Amniotic stem cell (primary cell): ENCODE data around the gene EHMT1.
"Not testable (repeated sequence)": the region's sequence is repeated elsewhere in the genome, so short reads cannot be mapped to it uniquely, and the experiment has no call there.

Source experiments
- DNase-seq: peaks from one replicate; lab custom pipeline; 2025; lab: John Stamatoyannopoulos, UW

Gene EHMT1

DNA sequence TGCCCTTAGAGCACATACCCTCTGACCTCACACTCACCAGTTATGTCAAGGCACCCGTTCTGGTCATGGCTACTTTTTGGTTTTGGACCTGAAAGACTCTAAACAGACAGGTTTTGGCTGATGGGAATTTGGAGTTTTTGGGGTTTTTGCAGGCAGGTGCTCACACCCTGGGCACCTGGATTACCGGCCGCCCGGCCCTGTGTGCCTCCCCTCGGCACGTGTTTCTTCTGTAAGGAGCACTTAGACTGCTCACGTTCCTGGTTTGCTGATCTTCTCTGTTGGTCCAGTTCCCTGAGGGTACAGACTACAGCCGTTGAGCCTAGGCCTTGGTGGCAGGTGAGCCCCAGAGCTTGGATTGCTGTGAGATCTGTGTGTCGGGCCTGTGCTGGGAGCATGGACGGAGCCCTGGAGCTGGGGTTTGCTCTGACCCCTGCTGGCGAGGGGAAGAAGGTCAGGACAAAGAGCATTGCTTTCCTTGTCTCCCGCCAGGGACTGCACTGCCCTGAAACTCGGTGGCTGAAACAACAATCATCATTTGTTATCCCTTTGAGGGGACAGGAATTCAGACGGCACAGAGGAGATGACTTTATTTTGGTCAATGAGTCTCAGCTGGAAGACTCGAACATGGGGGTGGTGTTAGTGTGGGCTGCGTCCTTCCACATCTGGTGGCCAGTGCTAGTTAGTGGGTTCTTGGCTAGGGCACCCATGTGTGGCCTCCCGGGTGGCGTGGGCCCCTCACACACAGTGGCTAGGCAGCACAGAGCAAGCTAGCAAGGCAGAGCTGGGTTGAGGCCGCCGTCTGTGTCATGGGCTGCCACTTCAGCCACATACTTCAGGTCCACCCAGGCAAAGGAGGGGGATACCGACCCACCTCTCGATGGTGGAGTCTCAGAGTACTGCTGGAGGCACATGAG, 76.4 kb downstream of the EHMT1 start:
- DNase-seq: no peak

DNA sequence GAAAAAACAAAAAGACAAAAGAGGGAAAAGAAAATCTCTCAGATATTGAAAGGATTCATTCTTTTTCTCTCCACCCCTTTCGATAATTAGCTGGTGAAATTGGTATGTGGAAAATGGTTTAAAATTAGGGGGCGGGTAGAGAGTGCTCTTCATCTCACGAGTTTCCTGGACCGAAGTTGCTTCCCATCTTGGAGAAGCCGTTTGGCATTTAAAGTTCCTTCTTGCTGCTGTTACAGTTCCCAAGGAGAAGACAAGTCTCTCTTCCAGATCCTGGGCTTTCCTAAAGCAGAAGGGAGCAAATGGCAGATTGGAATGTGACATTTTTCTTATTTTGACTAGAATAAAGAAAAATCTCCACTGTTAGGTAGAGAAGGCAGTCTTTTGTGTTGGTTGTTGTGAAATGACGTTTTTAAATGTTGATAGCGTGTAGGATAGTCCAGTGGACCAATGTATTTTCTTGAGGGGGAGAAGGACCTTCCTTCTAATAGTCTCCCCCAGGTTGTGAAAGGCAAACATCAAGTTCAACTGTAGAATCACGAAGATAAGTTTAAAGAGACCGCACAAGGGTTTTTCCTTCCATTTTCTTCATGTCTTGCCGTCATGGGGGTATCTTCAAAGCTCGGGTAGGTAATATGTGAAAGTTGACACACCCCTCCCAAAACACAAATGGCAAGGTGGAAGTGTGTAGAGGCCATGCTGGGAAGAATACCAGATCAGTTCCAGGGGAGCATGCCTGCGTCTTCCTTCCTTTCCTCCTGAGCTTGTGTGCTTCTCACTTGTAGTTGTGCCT, 77.5 kb downstream of the EHMT1 start:
- DNase-seq: no peak

DNA sequence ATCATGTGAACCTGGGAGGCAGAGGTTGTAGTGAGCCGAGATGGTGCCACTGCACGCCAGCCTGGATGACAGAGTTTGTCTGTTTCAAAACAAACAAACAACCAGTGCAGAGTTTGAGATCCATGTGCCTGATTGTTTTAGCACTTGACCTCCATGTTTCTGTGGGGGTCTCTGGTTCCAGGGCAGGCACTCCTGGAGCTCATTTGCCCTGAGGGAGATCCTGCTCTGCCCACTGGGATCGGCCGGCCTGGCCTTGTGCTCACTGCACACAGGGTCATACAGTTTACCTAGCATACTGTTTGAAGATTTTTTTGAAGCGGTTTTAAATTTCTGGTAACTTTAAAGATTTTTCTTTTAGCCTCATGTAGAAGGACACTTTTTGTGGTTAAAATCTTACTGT, 78.4 kb downstream of the EHMT1 start:
- DNase-seq: no peak

DNA sequence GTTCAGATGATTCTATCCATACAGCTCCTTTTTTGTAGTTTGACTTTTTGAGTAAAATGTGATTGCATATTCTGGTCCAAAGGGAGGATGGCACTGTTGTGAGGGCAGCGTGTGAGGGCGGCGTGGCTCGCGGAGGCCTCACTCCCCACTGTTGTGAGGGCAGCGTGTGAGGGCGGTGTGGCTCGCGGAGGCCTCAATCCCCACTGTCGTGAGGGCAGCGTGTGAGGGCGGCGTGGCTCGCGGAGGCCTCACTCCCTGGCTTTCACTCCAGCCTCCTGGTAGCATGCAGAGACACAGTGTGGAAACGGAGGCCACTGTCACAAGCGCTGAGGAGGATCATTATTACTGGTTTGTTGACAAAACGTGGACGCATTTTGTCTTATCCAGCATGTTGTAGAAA, 79.0 kb downstream of the EHMT1 start:
- DNase-seq: no peak

DNA sequence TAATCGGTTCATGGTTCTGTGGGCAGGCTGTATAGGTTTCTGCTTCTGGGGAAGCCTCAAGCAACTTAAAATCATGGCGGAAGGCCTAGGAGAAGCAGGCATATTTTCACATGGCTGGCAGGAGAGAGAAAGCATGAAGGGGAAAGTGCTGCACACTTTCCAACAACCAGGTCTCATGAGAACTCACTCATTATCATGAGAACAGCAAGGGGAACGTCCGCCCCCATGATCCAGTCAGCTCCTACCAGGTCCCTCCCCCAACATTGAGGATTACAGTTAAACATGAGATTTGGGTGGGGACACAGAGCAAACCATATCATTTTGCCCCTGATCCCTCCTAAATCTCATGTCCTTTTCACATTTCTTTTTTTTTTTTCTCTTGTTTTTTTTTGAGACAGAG, 82.1 kb downstream of the EHMT1 start:
- no peak for DNase-seq

DNA sequence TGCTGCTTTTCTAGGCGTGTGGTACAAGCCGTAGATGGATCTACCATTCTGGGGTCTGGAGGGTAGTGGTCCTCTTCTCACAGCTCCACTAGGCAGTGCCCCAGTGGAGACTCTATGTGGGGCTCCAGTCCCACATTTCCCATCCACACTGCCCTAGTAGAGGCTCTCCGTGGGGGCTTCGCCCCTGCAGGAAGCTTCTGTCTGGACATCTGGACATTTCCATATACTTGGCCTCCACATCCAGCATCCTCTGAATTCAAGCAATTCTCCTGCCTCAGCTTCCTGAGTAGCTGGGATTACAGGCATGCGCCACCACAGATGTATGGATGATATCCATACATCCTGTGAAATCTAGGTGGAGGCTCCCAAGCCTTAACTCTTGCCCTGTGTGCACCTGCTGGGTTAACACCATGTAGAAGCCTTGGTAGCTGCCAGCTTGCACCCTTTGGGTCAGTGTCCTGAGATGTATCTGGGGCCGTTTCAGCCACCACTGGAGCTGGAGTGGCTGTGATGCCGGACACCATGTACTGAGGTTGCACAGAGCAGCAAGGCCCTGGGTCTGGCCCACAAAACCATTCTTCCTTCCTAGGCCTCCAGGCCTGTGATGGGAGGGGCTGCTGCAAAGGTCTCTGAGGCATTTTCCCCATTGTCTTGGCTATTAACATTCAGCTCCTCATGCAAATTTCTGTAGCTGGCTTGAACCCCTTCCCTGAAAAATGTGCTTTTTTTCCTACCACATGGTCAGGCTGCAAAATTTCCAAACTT, 84.0 kb downstream of the EHMT1 start:
- no peak for DNase-seq

DNA sequence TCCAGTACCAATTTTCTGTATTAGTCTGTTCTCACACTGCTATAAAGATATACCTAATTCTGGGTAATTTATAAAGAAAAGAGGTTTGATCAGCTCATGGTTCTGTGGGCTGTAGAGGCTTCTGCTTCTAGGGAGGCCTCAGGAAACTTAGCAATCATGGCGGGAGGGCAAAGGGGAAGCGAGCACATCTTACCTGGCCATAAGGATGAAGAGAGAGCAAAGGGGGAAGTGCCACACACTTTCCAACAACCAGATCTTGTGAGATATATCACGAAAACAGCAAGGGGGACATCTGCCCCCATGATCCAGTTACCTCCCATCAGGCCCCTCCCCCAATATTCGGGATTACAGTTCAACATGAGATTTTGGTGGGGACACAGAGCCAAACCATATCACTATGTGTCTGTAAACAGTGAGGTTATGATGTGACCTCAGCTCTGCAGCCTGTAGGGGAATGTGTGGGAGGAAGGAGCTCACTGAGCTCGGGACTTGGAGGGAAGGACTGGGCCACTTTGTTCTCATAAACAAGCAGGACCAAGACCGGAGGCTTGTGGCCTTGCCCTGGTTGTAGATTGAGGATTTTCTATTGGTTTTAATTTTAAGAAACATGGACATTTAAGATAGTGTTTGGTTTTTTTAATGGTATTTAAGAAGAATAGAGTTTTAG, 85.2 kb downstream of the EHMT1 start:
- DNase-seq: no peak

DNA sequence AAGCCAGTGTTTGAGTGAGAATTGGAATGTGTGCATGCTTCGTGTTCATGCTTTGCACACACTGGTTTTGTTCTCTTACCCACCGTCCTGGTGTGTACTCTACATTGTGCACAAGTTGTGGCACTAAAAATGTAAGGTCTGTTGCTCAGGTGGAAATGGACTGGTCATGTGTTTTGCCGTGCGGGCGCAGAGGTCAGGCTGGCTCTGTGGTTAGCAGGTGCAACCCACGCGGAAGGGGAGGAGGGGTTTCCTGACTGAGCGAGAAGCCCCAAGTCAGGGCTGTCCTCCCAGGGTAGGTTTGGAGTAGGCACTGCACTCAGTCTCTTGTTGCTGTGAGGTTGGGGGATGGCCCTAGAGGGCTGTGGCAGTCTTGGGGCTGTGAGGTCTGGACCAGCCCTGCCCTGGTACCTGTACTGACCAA, 86.6 kb downstream of the EHMT1 start:
- DNase-seq: no peak

DNA sequence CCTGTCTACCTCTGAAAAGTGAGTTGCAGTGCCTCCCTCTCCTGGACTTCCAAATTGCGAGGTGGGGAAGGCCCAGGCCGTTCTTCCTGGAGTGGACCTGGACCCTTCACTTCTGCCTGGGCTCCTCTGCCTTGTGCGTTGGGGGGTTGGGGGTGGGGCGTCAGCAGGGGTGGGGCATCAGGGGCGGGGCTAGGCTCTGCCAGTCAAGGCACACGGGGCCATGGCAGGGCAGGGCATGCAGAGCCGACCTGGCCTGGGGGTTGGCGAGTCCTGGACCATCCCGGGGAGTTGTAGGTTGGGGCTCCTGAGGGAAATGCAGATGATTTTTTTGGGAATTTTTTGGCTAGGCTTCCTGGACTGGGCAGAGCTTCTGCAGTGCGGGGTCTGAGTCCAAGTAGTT, 87.1 kb downstream of the EHMT1 start:
- no peak for DNase-seq

DNA sequence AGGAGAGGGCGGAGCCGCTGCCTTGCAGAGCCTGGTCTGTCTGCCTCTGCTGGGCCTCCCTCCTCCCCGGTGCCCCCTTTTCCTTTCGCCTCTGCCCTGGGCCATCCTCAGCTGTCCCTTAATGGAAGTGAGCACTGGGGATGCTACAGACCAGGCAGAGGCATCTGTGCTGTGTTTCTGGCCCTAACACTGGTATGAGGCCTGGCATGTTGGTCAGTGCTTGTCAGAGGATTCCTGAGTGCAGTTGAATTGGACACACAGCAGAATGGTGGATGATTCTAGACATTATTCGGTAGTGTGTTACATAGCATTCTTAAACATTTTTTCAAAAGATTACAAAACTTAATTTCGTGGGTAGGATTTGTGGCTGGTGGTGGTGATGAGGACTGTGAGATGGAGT, 88.6 kb downstream of the EHMT1 start:
- no peak for DNase-seq

DNA sequence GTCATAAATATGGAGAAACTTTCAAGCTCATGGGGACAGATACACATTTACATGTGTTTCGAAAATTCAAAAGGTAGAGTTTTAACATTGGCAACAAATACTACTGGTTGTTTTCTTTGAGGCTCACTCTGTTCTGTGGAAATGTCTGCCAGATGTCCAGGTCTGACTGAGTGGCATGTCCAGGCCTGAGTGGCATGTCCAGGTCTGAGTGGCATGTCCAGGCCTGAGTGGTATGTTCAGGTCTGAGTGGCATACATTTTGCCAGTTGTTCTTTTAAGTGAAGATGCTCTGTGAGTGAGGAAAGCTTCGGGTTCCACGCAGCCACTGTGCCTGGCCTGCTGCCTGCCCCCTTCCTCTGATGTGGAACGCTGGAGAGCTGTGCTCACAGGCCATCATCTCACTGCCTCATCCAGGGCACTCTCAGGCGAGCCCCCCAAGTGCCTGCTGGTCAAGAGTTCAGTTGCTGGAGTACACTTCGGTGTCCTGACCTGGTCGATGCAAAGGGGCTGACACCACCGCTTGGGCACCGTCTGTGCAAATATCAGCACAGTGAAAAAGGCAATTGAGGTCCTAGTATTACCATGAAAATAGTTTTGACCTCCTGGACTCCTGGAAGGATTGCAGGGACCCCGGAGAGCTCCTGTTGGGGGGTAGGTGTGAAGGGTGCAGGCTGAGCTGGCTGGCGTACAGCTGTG, 89.9 kb downstream of the EHMT1 start:
- no peak for DNase-seq

DNA sequence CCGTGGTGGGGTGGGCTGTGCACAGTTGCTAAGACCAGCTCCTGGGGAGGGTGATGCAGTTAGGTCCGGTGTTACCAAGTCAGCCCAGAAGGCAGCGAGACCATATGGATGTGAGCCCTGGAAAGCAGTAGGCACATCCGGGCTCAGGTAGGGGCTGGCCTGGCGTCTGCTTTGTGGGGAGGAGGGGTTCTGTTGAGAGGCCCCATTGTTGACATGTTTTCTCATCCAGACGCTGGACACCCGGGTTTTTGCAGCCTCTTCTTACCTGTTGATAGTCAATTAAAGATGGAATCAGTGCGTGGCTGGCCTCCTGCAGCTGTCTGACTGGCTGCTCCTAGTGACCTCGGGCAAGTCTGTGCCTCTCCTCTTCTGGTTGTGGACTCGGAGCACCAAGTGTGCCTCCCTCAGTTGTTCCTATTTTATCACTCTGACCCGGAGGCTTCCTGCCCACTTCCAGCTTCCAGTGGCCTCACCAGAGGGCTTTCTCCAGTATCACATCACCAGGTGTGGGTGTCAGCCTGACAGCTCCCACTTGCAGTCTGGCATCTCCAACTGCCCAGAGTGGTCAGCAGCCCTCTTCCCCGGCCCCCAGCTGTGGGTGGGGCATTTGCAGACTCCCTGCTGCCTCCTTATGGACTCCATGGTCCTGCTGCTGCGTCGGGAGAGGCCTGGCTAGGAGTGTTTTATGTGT, 90.8 kb downstream of the EHMT1 start:
- DNase-seq: no peak

DNA sequence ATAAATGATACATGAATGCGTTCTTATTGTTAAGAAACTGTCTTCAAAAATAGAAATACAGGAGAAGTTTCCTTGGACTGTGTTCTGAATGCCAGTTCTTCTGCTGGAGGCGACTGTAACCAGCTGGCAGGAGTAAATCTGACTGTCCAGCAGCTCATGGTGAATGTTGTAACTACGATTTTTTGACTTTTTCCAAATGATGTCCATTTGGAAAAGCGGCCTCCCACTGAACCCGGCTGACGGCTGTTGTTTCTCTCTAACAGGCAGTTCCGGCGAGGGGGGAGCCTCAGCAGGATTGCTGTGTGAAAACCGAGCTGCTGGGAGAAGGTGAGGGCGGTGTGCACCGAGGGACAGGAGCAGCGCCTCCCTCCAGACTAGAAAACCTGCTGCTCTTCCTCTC, 91.9 kb downstream of the EHMT1 start:
- no peak for DNase-seq

DNA sequence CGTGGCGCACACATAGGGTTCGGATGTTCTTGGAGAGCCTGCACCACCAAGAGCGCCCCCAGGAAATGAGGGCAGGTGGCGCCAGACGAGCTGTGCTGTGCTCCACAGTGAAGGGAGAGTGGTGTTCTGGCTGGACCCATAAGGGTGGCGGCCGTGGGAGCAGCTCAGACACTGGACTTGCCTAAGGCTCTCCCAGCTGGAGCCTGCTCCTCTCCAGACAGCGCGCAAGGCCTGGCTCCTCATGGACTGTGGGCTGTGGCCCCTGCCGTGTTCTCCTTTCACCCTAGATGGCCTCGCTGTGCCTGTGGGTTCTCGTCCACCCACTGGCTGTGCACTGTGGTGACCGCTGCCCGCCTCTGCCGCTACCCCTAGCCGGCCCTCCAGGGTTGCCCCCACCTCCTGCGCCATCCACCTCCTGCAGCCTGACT, 92.9 kb downstream of the EHMT1 start:
- DNase-seq: no peak

DNA sequence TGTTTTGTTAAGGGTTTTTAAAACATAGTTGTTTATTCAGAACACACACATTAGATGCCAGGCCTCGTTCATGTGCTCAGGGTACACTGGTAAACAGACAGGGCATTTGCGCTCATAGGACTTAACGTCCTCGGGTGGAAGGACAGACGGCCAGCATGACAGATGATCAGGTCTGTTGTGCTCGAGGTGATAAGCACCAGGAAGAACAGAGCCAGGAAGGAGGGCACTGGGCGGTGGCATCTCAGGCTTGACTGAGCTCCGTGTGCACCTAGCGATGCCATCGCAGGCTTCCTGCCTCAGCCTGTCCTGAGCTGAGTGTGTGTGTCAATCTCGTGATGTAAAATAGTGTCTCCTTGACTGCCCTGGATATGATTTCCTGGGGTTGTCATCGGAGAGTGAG, 96.5 kb downstream of the EHMT1 start:
- no peak for DNase-seq

DNA sequence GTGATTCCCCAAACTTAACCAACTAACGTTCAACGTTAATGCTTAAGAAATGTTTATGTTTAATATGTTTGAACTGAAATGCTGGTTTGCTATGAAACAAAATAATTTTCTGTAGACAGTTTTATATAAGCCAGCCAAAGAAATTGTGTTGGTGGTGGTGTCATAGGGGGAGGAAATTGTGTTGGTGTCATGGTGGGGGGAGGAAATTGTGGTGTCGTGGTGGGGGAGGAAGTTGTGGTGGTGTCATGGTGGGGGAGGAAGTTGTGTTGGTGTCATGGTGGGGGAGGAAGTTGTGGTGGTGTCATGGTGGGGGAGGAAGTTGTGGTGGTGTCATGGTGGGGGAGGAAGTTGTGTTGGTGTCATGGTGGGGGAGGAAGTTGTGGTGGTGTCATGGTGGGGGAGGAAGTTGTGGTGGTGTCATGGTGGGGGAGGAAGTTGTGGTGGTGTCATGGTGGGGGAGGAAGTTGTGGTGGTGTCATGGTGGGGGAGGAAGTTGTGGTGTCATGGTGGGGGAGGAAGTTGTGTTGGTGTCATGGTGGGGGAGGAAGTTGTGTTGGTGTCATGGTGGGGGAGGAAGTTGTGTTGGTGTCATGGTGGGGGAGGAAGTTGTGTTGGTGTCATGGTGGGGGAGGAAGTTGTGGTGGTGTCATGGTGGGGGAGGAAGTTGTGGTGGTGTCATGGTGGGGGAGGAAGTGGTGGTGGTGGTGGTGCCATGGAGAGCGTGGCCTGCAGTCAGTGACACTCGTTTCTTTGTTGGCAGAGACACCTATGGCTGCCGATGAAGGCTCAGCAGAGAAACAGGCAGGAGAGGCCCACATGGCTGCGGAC, 97.3 kb downstream of the EHMT1 start:
- DNase-seq: not testable (repeated sequence)

DNA sequence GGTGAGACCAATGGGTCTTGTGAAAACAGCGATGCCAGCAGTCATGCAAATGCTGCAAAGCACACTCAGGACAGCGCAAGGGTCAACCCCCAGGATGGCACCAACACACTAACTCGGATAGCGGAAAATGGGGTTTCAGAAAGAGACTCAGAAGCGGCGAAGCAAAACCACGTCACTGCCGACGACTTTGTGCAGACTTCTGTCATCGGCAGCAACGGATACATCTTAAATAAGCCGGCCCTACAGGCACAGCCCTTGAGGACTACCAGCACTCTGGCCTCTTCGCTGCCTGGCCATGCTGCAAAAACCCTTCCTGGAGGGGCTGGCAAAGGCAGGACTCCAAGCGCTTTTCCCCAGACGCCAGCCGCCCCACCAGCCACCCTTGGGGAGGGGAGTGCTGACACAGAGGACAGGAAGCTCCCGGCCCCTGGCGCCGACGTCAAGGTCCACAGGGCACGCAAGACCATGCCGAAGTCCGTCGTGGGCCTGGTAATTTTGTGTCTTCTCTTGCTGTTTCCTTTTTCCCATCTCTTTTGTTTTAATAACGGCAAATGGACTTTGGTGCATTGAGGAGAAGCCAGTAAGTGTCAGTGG, 98.0 kb downstream of the EHMT1 start:
- no peak for DNase-seq

DNA sequence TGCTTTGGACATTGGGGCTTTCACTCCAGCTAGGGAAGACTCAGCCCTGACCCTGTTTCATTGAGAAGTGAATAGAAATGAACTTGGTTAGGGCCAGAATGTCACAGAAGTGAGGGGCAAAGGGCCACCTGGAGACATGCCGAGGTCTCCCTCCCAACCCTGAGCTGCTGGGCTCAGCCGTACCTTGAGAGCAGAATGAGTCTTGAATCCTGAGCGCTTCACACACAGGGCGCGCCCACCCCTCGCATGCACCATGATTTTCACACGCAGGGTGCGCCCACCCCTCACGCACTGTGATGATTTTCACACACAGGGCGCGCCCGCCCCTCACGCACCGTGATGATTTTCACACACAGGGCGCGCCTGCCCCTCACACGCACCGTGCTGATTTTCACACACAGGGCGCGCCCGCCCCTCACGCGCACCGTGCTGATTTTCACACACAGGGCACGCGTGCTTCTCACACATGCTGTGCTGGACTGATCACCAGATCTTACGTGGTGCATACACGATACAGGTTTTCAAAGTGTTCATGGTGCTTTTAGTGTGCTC, 99.0 kb downstream of the EHMT1 start:
- DNase-seq: no peak

DNA sequence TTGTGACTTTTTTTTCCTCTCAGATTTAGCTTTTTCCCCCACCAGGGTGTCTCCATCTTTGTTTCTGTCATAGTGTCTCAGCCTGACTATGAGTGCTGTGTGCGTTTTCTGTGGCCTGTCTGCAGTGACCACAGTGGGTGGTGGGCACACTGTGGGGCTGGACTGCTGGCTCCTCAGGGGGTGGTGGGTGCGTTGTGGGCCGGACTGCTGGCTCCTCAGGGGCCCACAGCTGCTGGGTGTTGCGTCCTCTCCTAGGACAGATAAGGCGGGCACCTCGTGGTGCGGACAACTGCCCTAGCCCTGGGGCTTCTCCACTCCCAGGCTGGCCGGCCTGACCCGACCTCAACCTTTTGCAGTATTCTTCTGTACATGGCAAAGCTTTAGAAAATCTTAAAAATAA, 100.4 kb downstream of the EHMT1 start:
- DNase-seq: no peak
